Middle frontal gyrus (tissue), 1 donor: ENCODE data around the gene BEAN1.

Experiments used
- DNase-seq: peaks from one replicate; pipeline ENCODE4 v3.0.0-alpha.2; 2015; ENCODE audit warnings: low spot score; ENCODE audit errors: extremely low spot score

The BEAN1 gene

GRCh38 chr16:66418165-66418962, 8.7 kb upstream of the BEAN1 start:
- no peak for DNase-seq

- no peak for DNase-seq
These were observed 7.6 kb upstream of the BEAN1 start for GRCh38 chr16:66419527-66419926.

GRCh38 chr16:66420396-66420795, 6.7 kb upstream of the BEAN1 start:
- DNase-seq, result no peak

GRCh38 chr16:66421891-66422290, 5.2 kb upstream of the BEAN1 start:
- DNase-seq, result no peak

- no peak for DNase-seq
These were observed 4.7 kb upstream of the BEAN1 start for GRCh38 chr16:66422366-66422765.

- no peak for DNase-seq
These were observed 3.9 kb upstream of the BEAN1 start for GRCh38 chr16:66423177-66423576.

GRCh38 chr16:66425651-66426050, 1.4 kb upstream of the BEAN1 start:
- DNase-seq, result no peak

- DNase-seq, result no peak
These were observed 721 bp upstream of the BEAN1 start for GRCh38 chr16:66426112-66427035.

- no peak for DNase-seq
These were observed 981 bp downstream of the BEAN1 start for GRCh38 chr16:66427871-66428681.

- no peak for DNase-seq
These were observed 1.7 kb downstream of the BEAN1 start for GRCh38 chr16:66428682-66429251.

- no peak for DNase-seq
These were observed 2.3 kb downstream of the BEAN1 start for GRCh38 chr16:66429290-66429962.

- no peak for DNase-seq
These were observed 3.1 kb downstream of the BEAN1 start for GRCh38 chr16:66430214-66430613.

- DNase-seq, result no peak
These were observed 4.7 kb downstream of the BEAN1 start for GRCh38 chr16:66431760-66432159.

GRCh38 chr16:66432429-66432828, 5.3 kb downstream of the BEAN1 start:
- no peak for DNase-seq

GRCh38 chr16:66434619-66435430, 7.7 kb downstream of the BEAN1 start:
- no peak for DNase-seq

GRCh38 chr16:66435896-66436295, 8.8 kb downstream of the BEAN1 start:
- no peak for DNase-seq

GRCh38 chr16:66437391-66437945, 10.4 kb downstream of the BEAN1 start:
- DNase-seq, result no peak

GRCh38 chr16:66438536-66438935, 11.4 kb downstream of the BEAN1 start:
- DNase-seq, result no peak

- DNase-seq, result no peak
These were observed 12.1 kb downstream of the BEAN1 start for GRCh38 chr16:66439051-66439730.
